Lower leg skin (tissue), 4 donors: ENCODE results near the gene JPH2. TPM values are rescaled to one million over a fixed set of nuclear protein-coding genes. Genes with fewer than 3 reads are reported as not detected.

ENCODE experiments used
- DNase-seq, 2 donors: peaks; one replicate each; pipeline ENCODE4 v3.0.0-alpha.2; 2019; ENCODE audit warnings: low spot score in 2 of 2
- H3K4me3 ChIP-seq: fragments of 200-600 bp; sonication (generic); 2 replicates; pipeline ENCODE4 v1.5.1; 2017; ENCODE audit warnings: mild to moderate bottlenecking, low read depth; ENCODE audit not compliant: poor library complexity, severe bottlenecking
- CTCF ChIP-seq, 3 donors: fragments of 450-650 bp; IDR thresholded peaks; one replicate each; pipeline ENCODE4 v1.5.1; 2016; ENCODE audit warnings: antibody characterized with exemption in 3 of 3, mild to moderate bottlenecking in 3 of 3, moderate library complexity in 2 of 3
- POLR2A ChIP-seq, 2 donors: fragments of 450-650 bp; IDR thresholded peaks; one replicate each; pipeline ENCODE4 v1.6.1; 2016 to 2017; ENCODE audit warnings: antibody characterized with exemption in 2 of 2, mild to moderate bottlenecking in 1 of 2, moderate library complexity in 1 of 2
- WGBS, 2 donors: methylation state at CpG; one replicate each; pipeline ENCODE4 v1.1.5; 2018; 5-methylcytosine and 5-hydroxymethylcytosine counted together
- intact Hi-C: fragments of 100-400 bp; cut with DNase I; formaldehyde crosslinking; loops from one replicate; pipeline ENCODE4 v1.15.0; 2023; ENCODE audit warnings: low total_unique reads
- total RNA-seq, 4 donors: library from RNA; depleted of rRNA; stranded (reverse); fragments of >200 nt; gene quantifications; one replicate each; pipeline ENCODE4 v1.1.0, GENCODE V29; 2016

Gene JPH2
- total RNA-seq, 4 donors from 2014 or later, result 1.5 to 10.9 (median 5.6) TPM

- TF ChIP-seq CTCF (IDR thresholded peaks at IDR 0.05), result no peak
- peak in 1 of 2 donors; percentile 86 for TF ChIP-seq POLR2A (IDR thresholded peaks at IDR 0.05)
- intact Hi-C loops, result loop anchor here (10.0 kb wide), 1 partner anchor 264 kb away; the partner anchor contains the start of gene TTPAL
- DNase-seq, result peak; percentile 98 to 100
- 0 to 1% methylated on average over 60 to 65 of the region's 79 CpGs for WGBS, 2 donors
- peak within 1 kb of the TSS; percentile 97 for H3K4me3 ChIP-seq
Measured at GRCh38 chr20:44210406-44211176, 23.6 kb upstream of the JPH2 start, which contains the start of gene OSER1. TSS of gene OSER1 (minus strand) at chr20:44210771. CDS start at chr20:44206957, 3,814 bp downstream.

GRCh38 chr20:44209686-44210405, 22.9 kb upstream of the JPH2 start:
- 0 to 1% methylated on average over 31 of the region's 31 CpGs for WGBS, 2 donors
- no peak for TF ChIP-seq CTCF (IDR thresholded peaks at IDR 0.05)
- TF ChIP-seq POLR2A (IDR thresholded peaks at IDR 0.05), result no peak
- intact Hi-C loops, result loop anchor here (10.0 kb wide), 1 partner anchor 265 kb away; the partner anchor contains the start of gene TTPAL
- DNase-seq, result no peak
- H3K4me3 ChIP-seq, result peak overlapping the region; percentile 97

DNA sequence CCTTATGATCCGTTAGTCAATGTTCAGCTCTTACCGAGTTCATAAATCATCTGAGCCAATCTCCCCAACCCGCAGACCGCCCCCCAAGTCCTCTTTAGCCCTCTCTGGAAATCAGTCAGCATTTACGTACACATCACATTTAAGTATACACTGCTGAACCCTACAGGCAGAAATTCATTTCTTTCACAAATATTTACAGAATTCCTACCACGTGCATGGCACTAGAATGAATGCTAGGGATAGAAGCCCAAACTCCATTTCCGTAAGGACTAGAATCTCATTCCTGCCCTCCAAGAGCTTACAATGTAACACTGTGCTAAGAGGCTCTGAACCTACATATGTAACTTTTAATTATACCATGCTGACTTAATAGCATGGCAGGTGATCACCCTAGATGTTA, 21.8 kb upstream of the JPH2 start:
- H3K4me3 ChIP-seq, result no peak overlapping the region
- 18 to 23% methylated on average over 7 of the region's 7 CpGs for whole genome bisulfite sequencing, 2 donors
- TF ChIP-seq CTCF (IDR thresholded peaks at IDR 0.05) (no peak), POLR2A (IDR thresholded peaks at IDR 0.05) (no peak)
- DNase-seq, result no peak
- intact Hi-C loops, result no loop called here

- DNase-seq, result no peak
- H3K4me3 ChIP-seq, result no peak overlapping the region
- no peak for TF ChIP-seq POLR2A (IDR thresholded peaks at IDR 0.05)
- no peak for TF ChIP-seq CTCF (IDR thresholded peaks at IDR 0.05)
- intact Hi-C loops, result no loop called here
- WGBS, 2 donors, result 32 to 41% methylated on average over 7 of the region's 7 CpGs
Measured at GRCh38 chr20:44208165-44208564, 21.2 kb upstream of the JPH2 start.

- intact Hi-C loops, result no loop called here
- no peak for TF ChIP-seq CTCF (IDR thresholded peaks at IDR 0.05)
- no peak for TF ChIP-seq POLR2A (IDR thresholded peaks at IDR 0.05)
Measured at GRCh38 chr20:44207126-44207723, 20.2 kb upstream of the JPH2 start.

More at GRCh38 chr20:44207126-44207723, 20.2 kb upstream of the JPH2 start:
- WGBS, 2 donors, result 27 to 34% methylated on average over 3 of the region's 3 CpGs
- DNase-seq, result no peak
- no peak overlapping the region for H3K4me3 ChIP-seq
